HepG2 (cell line): Measurements from ENCODE around the gene LRRC63. TPM values are rescaled to one million over a fixed set of nuclear protein-coding genes. Genes with fewer than 3 reads are reported as not detected.

Experiments
- polyA plus RNA-seq, 8 experiments: library from polyadenylated mRNA; depleted of rRNA in 3 of 8; stranded (reverse) in 7 of 8; unstranded in 1 of 8; fragments of >200 nt; fragmentation: Illumina TruSeq in 4 of 8; extraction: Trizol in 4 of 8; gene quantifications; 2 replicates each; pipeline versions ENCODE4 v1.2.1 to v1.2.3, GENCODE V29; 2011 to 2016; ENCODE audit warnings: low read depth in 4 of 8, missing spikeins in 1 of 8, mixed read lengths in 1 of 8; ENCODE audit not compliant: insufficient read depth in 1 of 8
- small RNA-seq, 3 experiments: library from RNA; depleted of rRNA; stranded (forward); fragments of <200 nt; gene quantifications; one replicate each; pipeline ENCODE3, GENCODE V24; 2012; ENCODE audit warnings: low read depth in 2 of 3, low replicate concordance in 1 of 3; ENCODE audit not compliant: insufficient read length in 3 of 3, insufficient read depth in 2 of 3
- total RNA-seq, 5 experiments: library from RNA; depleted of rRNA; stranded (reverse); fragments of >200 nt; fragmentation: Illumina TruSeq; extraction: Trizol; gene quantifications; 2 replicates each; pipeline ENCODE4 v1.2.3, GENCODE V29; 2016; ENCODE audit warnings: low read depth in 1 of 5

The LRRC63 gene
- total and polyA plus RNA-seq, 2 of the 13 experiments (the other 11 are each of a cell fraction or from before 2014, with no cell fraction given) = not detected

Small RNAs within 50 kb of the gene (small RNA-seq; reads per million reads assigned to genes)
- gene RN7SKP5 (0 reads per million in 3 experiments), gene RN7SL288P (0 reads per million in 3 experiments)

Other genes starting within 250 kb of the LRRC63 start
- gene ZC3H13, start 159.2 kb upstream of the LRRC63 start, total RNA-seq (2016; rRNA removed; fragmentation: Illumina TruSeq; extraction: Trizol) = 23.5 and 30.4 TPM in 2 replicates
- gene ZC3H13, start 159.2 kb upstream of the LRRC63 start, polyA plus RNA-seq (2011; rRNA removed) = 2.7 and 3.1 TPM in 2 replicates
- 94.9 and 140 TPM in 2 replicates for gene CPB2, start 106.9 kb upstream of the LRRC63 start, total RNA-seq (2016; rRNA removed; fragmentation: Illumina TruSeq; extraction: Trizol)
- 81.9 and 125 TPM in 2 replicates for gene CPB2, start 106.9 kb upstream of the LRRC63 start, polyA plus RNA-seq (2011; rRNA removed)
- 1.6 and 2.1 TPM in 2 replicates for gene LCP1, start 29.8 kb upstream of the LRRC63 start, total RNA-seq (2016; rRNA removed; fragmentation: Illumina TruSeq; extraction: Trizol)
- gene LCP1, start 29.8 kb upstream of the LRRC63 start, polyA plus RNA-seq (2011; rRNA removed) = 1.6 TPM in 2 replicates
- not detected in 2 replicates for gene RUBCNL, start 175.3 kb downstream of the LRRC63 start, total RNA-seq (2016; rRNA removed; fragmentation: Illumina TruSeq; extraction: Trizol)
- not detected in 2 replicates for gene RUBCNL, start 175.3 kb downstream of the LRRC63 start, polyA plus RNA-seq (2011; rRNA removed)